Rectal smooth muscle tissue (tissue), 1 donor: ENCODE measurements around the gene CEBPA.

Source experiments
- H3K27ac ChIP-seq: one replicate; pipeline ENCODE4 v1.7.0; 2013; ENCODE audit warnings: low read depth, low read length, inconsistent platforms
- H3K27me3 ChIP-seq: one replicate; pipeline ENCODE4 v1.7.0; 2013; ENCODE audit warnings: low read length; ENCODE audit not compliant: control insufficient read depth, insufficient read depth
- H3K36me3 ChIP-seq: one replicate; pipeline ENCODE4 v1.7.0; 2013; ENCODE audit warnings: low read length; ENCODE audit not compliant: control insufficient read depth, insufficient read depth
- H3K4me1 ChIP-seq: one replicate; pipeline ENCODE4 v1.7.0; 2013; ENCODE audit warnings: low read length; ENCODE audit not compliant: control insufficient read depth, insufficient read depth
- H3K4me3 ChIP-seq: one replicate; pipeline ENCODE4 v1.7.0; 2013; ENCODE audit warnings: low read length
- H3K9ac ChIP-seq: one replicate; pipeline ENCODE4 v1.7.0; 2013; ENCODE audit warnings: low read length

The CEBPA gene

DNA sequence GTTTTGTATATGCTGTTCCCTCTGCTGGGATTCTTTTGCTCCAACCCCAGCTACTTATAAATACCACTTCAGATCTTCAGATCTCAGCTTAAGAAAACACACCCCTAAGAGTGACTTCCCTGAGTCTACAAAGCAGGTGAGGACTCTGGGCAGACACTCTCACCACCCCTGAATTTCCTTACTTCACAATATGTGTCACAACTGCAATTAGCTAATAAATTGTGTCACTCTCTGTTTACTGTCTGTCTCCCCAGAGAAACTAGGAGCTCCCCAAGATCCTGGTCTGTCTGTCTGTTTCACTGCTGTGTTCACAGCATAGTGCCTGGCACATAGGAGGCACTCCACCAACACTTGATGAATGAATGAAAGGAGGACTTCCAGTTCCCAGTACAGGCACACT, 14.4 kb downstream of the CEBPA start:
- no peak overlapping the region for H3K9ac ChIP-seq
- H3K27ac ChIP-seq: no peak overlapping the region
- no peak overlapping the region for H3K4me3 ChIP-seq
- H3K36me3 ChIP-seq: no peaks in the 10 kb centered on the region
- H3K4me1 ChIP-seq: no peaks in the 10 kb centered on the region
- H3K27me3 ChIP-seq: no peaks in the 10 kb centered on the region

DNA sequence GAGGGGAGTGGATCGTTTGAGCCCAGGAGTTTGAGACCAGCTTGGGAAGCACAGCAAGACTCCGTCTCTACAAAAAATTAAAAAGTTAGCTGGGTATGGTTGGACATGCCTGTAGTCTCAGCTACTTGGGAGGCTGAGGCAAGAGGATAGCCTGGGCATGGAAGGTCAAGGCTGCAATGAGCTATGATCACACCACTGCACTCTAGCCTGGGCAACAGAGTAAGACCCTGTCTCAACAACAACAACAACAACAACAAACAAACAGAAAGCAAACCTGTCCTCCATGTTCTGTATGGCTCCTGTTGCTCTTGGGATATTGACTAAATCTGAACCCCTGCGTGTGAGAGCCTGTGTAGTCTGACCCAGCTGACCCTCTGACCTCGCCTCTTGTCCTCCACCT, 14.9 kb downstream of the CEBPA start:
- no peaks in the 10 kb centered on the region for H3K27me3 ChIP-seq
- no peak overlapping the region for H3K9ac ChIP-seq
- no peaks in the 10 kb centered on the region for H3K36me3 ChIP-seq
- no peak overlapping the region for H3K27ac ChIP-seq
- H3K4me1 ChIP-seq: no peaks in the 10 kb centered on the region
- H3K4me3 ChIP-seq: no peak overlapping the region

DNA sequence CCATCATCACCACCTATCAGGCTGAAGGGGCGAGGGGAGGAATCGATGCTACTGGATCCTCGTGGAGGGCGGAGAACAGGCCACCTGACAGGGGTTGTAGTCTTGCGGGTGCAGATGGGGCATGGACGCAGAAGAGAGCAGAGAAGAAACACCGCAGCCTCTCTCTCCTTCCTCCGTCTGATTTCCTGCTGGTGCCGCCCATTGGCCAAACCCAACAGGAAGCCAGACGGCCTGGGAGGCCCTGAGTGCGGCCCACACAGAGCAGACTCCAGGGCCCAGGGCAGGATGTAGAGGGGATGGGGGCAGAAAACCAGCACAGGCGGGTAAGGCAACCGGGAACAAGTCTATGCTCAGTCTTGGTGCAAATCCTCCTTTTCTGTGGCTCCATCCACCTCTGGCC, 15.4 kb downstream of the CEBPA start:
- H3K27ac ChIP-seq: no peak overlapping the region
- H3K4me3 ChIP-seq: no peak overlapping the region
- no peaks in the 10 kb centered on the region for H3K36me3 ChIP-seq
- H3K27me3 ChIP-seq: no peaks in the 10 kb centered on the region
- no peaks in the 10 kb centered on the region for H3K4me1 ChIP-seq
- H3K9ac ChIP-seq: no peak overlapping the region

DNA sequence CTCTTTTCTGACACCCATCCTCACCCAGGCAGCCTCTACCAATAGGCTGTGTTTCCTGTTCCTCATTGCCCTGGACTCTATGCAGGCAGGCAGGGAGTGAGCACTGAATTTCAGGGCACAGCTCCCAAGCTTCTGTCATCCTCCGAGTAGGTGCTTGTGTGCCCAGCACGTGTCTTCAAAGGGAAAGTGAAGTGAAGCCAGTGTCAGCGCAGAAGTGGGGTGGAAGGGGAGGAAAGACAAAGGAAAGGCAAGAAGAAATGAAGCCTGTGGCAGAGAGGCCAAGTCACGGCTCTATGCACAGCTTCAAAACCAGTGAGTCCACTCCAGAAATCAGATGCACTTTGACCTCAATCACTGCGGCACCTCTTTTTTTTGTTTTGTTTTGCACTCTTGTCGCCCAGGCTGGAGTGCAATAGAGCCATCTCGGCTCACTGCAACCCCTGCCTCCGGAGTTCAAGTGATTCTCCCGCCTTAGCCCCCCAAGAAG, 16.9 kb downstream of the CEBPA start:
- no peaks in the 10 kb centered on the region for H3K27me3 ChIP-seq
- H3K4me1 ChIP-seq: no peaks in the 10 kb centered on the region
- H3K36me3 ChIP-seq: no peaks in the 10 kb centered on the region
- H3K9ac ChIP-seq: no peak overlapping the region
- H3K27ac ChIP-seq: no peak overlapping the region
- no peak overlapping the region for H3K4me3 ChIP-seq

DNA sequence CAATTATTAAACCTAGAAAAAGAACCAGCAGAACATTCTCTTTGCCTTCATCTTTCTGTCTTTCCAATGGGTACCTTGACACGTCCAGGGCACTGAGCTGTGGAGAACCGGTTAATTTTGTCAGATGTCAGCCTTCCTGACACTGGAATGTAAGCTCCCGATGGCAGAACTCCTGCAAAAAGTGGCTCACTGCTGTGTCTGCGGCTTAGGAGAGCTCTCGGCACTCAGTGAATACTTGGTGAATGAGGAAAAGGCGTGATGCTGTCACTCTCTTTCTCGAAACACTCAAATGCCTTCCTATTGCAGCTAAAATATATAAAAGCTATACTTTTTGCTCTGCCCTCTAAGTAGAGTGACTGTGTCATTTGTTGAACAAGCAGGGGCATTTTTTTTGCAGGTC, 17.6 kb downstream of the CEBPA start:
- no peaks in the 10 kb centered on the region for H3K27me3 ChIP-seq
- H3K4me1 ChIP-seq: no peaks in the 10 kb centered on the region
- H3K27ac ChIP-seq: no peak overlapping the region

DNA sequence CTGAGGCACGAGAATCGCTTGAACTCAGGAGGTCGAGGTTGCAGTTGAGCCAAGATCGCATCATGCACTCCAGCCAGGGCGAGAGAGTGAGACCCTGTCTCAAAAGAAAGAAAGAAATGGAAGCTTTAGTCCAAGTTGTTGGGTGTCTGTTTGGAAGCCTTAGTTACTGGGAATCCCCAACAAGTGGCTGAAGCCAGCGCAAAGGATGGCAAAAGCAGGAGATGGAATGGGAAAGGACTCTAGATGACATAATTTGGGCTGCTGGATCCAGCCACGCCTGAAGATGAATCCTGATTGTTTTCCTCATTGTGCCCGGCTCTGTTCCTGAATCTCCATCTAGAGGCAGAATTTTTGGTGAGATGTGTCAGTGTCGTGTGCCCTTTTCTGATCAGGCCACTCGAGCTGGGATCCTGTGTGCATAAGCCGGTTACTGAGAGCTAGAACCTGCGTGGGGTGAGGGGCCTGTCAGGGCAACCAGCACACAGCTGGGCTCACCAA, 18.1 kb downstream of the CEBPA start:
- Histone ChIP-seq H3K4me3 (no peak overlapping the region), H3K36me3 (no peaks in the 10 kb centered on the region), H3K27ac (no peak overlapping the region), H3K4me1 (no peaks in the 10 kb centered on the region), H3K9ac (no peak overlapping the region), H3K27me3 (no peaks in the 10 kb centered on the region)

More for the DNA sequence above, 17.6 kb downstream of the CEBPA start:
- Histone ChIP-seq H3K4me3 (no peak overlapping the region), H3K36me3 (no peaks in the 10 kb centered on the region), H3K9ac (no peak overlapping the region)

DNA sequence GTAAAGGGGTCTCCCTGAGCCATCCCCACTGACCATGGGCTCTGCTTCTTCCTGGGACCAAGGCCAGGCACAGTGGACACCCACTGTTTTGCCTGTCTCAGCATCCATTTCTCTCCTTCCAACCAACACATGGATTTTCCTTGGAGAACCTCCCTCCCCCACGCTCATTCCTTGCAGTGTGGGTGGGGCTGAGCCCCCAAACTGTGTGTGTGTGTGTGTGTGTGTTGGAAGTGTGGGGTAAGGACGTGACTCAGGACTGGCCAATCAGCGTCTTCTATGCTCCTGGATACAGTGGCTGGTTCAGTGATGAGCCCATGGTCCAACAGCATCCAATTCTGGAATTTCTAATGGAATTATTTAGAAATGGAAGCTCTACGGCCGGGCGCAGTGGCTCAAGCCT, 18.7 kb downstream of the CEBPA start:
- Histone ChIP-seq H3K4me3 (no peak overlapping the region), H3K9ac (no peak overlapping the region), H3K27ac (no peak overlapping the region), H3K27me3 (no peaks in the 10 kb centered on the region), H3K4me1 (no peaks in the 10 kb centered on the region), H3K36me3 (no peaks in the 10 kb centered on the region)

DNA sequence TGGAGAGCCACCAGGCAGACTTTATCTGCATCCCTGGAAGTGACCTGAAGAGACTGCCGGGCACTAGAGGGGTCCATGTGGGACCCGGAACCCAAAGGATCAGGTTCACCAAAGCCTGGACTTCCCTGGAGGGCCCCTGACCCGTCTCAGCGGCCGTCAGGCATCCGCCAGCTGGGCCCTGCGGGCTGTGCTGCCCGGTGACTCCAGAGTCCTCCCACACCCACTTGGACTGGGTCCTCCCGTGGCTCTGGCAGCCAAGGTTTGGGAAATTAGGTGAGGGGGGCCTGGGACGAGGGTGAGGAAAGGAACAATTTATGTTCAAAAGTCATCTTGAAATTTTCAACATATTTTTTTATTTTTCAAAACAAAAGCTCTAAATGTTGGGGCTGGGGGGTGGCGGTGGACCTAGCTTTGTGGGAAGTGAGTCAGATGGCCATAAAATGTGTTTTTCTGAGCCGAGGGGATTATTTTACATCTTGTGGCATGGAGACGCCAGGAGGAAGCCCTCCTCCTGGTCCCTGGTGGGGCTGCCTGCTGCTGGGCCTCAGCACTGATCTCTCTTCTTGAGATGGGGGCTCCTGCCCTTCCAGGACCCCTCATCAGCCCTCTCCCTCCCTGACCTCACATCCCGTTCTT, 20.2 kb downstream of the CEBPA start:
- Histone ChIP-seq H3K36me3 (no peaks in the 10 kb centered on the region), H3K4me3 (no peak overlapping the region), H3K9ac (no peak overlapping the region), H3K27me3 (peaks cover 2% of the 10 kb centered on the region), H3K4me1 (no peaks in the 10 kb centered on the region), H3K27ac (no peak overlapping the region)

DNA sequence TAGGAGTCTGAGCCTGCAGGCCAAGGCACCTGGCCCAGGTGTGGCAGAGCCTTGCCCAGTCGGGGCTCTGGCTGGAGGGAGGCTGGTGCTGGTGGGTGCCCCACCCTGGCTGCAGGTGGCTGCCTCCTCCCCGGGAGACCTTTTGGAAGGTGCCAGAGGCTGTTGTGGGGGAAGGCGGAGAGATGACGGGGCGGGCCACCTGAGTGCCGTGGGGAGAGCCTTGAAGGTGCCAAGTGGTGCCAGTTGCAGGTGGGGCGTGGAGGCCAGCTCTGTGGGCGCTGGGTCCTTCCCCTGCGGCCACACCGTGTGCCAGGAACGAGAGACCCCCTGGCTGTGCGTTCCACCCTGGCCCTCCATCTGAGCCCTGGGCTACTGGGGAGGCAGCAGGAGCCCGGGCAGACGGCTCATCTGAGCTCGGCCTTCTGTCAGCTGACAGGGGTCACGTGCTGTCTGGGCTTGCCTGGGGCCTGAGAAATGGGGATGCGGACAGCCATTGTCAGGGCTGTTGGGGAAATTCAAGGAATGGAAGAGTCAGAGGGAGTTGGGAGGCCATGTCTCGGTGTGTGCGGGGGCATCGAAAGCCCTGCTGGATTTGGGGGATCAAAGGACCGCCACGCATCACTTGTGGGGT, 20.9 kb downstream of the CEBPA start:
- H3K9ac ChIP-seq: no peak overlapping the region
- no peak overlapping the region for H3K27ac ChIP-seq
- H3K4me1 ChIP-seq: no peaks in the 10 kb centered on the region

DNA sequence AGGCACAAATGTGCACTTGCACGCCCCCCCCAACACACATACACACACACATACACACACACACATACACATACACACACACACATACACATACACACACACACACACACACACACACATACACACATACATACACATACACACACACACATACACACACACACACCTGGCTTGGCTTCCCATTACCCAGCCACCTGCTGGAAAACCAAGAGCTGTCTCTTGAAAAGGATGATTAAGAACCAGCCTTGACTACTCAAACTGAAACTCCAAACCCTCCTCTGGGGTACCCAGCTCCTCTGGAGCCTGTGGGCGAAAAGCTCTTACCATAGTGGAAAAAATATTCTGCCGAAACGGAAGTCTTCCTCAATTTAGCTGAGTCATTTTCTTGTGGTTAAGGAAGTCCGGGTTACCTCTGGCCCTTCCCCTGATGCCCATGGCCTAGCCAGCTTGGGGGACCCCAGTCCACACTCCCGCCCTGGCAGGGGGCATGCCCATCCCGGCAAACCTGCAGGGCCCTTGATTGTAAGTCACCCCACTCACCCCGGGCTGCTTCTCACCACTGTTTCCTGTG, 21.9 kb downstream of the CEBPA start:
- Histone ChIP-seq H3K9ac (no peak overlapping the region), H3K27me3 (peaks cover 2% of the 10 kb centered on the region), H3K4me3 (no peak overlapping the region), H3K4me1 (no peaks in the 10 kb centered on the region), H3K27ac (no peak overlapping the region), H3K36me3 (no peaks in the 10 kb centered on the region)

More for the DNA sequence above, 20.9 kb downstream of the CEBPA start:
- H3K36me3 ChIP-seq: no peaks in the 10 kb centered on the region
- peaks cover 2% of the 10 kb centered on the region for H3K27me3 ChIP-seq
- H3K4me3 ChIP-seq: no peak overlapping the region

DNA sequence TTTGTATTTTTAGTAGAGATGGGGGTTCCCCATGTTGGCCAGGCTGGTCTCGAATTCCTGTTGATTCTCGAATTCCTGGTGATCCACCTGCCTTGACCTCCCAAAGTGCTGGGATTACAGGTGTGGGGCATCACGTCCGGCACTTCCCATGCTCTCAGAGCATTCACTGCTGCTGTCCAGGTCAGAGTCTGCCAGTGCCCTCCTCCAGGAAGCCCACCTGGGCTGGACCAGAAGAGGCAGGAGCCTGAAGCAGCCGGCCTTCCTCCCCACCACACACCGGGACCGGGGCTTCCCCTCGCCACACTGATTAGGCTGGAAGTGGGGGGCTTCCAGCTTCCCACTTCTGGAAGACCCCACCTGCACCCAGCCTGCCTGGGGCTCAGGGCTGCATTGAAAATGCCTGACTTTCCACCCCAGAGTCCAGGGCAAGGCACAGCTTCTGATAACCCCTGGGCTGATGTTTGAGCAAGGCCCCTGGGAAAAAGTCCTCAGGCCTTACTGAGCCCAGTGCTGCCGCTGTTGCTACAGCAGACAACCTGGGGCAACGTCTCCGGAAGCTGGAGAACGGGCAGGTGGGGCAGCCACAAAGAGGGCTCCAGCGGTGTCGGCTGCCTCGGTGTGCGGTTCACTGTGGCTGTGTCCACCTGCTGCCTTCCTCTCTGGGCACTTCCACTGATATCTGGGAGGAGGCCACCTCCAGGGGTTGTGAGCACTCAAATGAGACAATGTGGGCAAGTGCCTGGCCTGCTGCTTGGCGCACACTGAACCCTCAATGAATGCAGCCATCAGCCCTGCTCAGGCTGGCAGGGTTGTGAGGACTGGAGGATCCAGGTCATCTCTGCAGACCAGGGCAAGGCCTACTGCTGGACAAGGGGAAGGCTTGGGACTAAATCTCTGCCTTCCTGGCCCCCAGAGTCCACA, 22.6 kb downstream of the CEBPA start:
- Histone ChIP-seq H3K27ac (no peak overlapping the region), H3K4me1 (no peaks in the 10 kb centered on the region)

More for the DNA sequence above, 22.6 kb downstream of the CEBPA start:
- H3K36me3 ChIP-seq: no peaks in the 10 kb centered on the region
- H3K4me3 ChIP-seq: no peak overlapping the region
- H3K27me3 ChIP-seq: peaks cover 2% of the 10 kb centered on the region
- H3K9ac ChIP-seq: no peak overlapping the region
